Prostate gland (tissue), 2 donors: ENCODE data around the gene METTL25B. TPM values are rescaled to one million over a fixed set of nuclear protein-coding genes. Genes with fewer than 3 reads are reported as not detected.

Source experiments
- DNase-seq: peaks from one replicate; pipeline ENCODE4 v3.0.0-alpha.2; 2019; ENCODE audit warnings: low spot score
- H3K27ac ChIP-seq, 2 donors: fragments of 200-600 bp; sonication (generic); 2 replicates each; pipeline ENCODE4 v1.5.1; 2017 to 2019
- H3K27me3 ChIP-seq: fragments of 200-600 bp; sonication (generic); replicated peaks from 2 replicates; pipeline ENCODE4 v1.5.1; 2019; ENCODE audit not compliant: insufficient read depth
- H3K36me3 ChIP-seq, 2 donors: fragments of 200-600 bp; sonication (generic); 1 replicate in 1 of 2; 2 replicates in 1 of 2; pipeline versions ENCODE4 v1.5.1 to v1.8.1; 2017 to 2019
- H3K4me1 ChIP-seq: fragments of 200-600 bp; sonication (generic); replicated peaks from 2 replicates; pipeline ENCODE4 v1.5.1; 2019
- H3K4me3 ChIP-seq, 2 donors: fragments of 200-600 bp; sonication (generic); 2 replicates each; pipeline ENCODE4 v1.5.1; 2017 to 2019
- H3K9me3 ChIP-seq: fragments of 200-600 bp; sonication (generic); 2 replicates; pipeline ENCODE4 v1.5.1; 2017
- CTCF ChIP-seq, 4 experiments: fragments of 200-600 bp in 2 of 4; fragments of 450-650 bp in 2 of 4; sonication (generic) in 2 of 4; IDR thresholded peaks; 1 replicate in 3 of 4; 2 replicates in 1 of 4; pipeline ENCODE4 v1.5.1; 2016 to 2019; ENCODE audit warnings: antibody characterized with exemption in 4 of 4, mild to moderate bottlenecking in 2 of 4, moderate library complexity in 2 of 4
- POLR2A ChIP-seq: fragments of 450-650 bp; IDR thresholded peaks from one replicate; pipeline ENCODE4 v1.6.1; 2016; ENCODE audit warnings: antibody characterized with exemption, mild to moderate bottlenecking
- POLR2AphosphoS5 ChIP-seq: sonication (generic); formaldehyde crosslinking; IDR thresholded peaks from one replicate; pipeline ENCODE4 v1.6.1; 2017; ENCODE audit warnings: antibody characterized with exemption
- WGBS: methylation state at CpG from one replicate; pipeline ENCODE4 v1.1.5; 2018; 5-methylcytosine and 5-hydroxymethylcytosine counted together
- intact Hi-C: fragments of 100-400 bp; cut with DNase I; formaldehyde crosslinking; loops from one replicate; pipeline ENCODE4 v1.14.2; 2022
- total RNA-seq, 2 donors: library from RNA; depleted of rRNA; stranded (reverse); fragments of >200 nt; gene quantifications; one replicate each; pipeline ENCODE4 v1.1.0, GENCODE V29; 2016

Gene METTL25B
- total RNA-seq, 2 donors from 2014 or later, result 62.0 to 69.5 TPM

GRCh38 chr1:156781585-156782186 lies 53.4 kb downstream of the METTL25B start:
- Histone ChIP-seq H3K36me3 (peaks cover 4% of the 10 kb centered on the region in 2 donors), H3K4me3 (no peak overlapping the region), H3K27me3 (no peaks in the 10 kb centered on the region), H3K4me1 (no peaks in the 10 kb centered on the region), H3K9me3 (no peaks in the 10 kb centered on the region), H3K27ac (no peak overlapping the region)
- TF ChIP-seq POLR2A, result no peak
- no peak for TF ChIP-seq POLR2AphosphoS5
- TF ChIP-seq CTCF (IDR thresholded peaks at IDR 0.05), result no peak
- intact Hi-C loops, result no loop called here
- no peak for DNase-seq

GRCh38 chr1:156785458-156785857 lies 57.2 kb downstream of the METTL25B start:
- H3K27ac ChIP-seq, result no peak overlapping the region
- TF ChIP-seq CTCF (IDR thresholded peaks at IDR 0.05), result no peak
- TF ChIP-seq POLR2AphosphoS5, result no peak
- no peak for TF ChIP-seq POLR2A
- no peaks in the 10 kb centered on the region for H3K9me3 ChIP-seq
- intact Hi-C loops, result no loop called here
- no peaks in the 10 kb centered on the region for H3K4me1 ChIP-seq
- H3K4me3 ChIP-seq, result no peak overlapping the region
- H3K36me3 ChIP-seq, result peaks cover 10 to 13% of the 10 kb centered on the region in 2 donors
- DNase-seq, result no peak
- WGBS, result 91% methylated on average over 6 of the region's 6 CpGs
- H3K27me3 ChIP-seq, result no peaks in the 10 kb centered on the region

Other genes starting within 250 kb of the METTL25B start
- 100 to 1,000 TPM in 1 of 2 donors, 10 to 100 TPM in 1; 52.1 to 128 TPM for gene MEF2D, start 227.7 kb upstream of the METTL25B start, total RNA-seq
- 1 to 10 TPM; 1.5 to 3.0 TPM for gene IQGAP3, start 155.9 kb upstream of the METTL25B start, total RNA-seq
- gene TTC24, start 148.7 kb upstream of the METTL25B start, total RNA-seq, result not detected
- 100 to 1,000 TPM; 118 to 188 TPM for gene NAXE, start 136.7 kb upstream of the METTL25B start, total RNA-seq
- gene GPATCH4, start 127.0 kb upstream of the METTL25B start, total RNA-seq, result 10 to 100 TPM; 20.9 to 27.5 TPM
- 10 to 100 TPM in 1 of 2 donors, 1 to 10 TPM in 1; 6.1 to 10.2 TPM for gene HAPLN2, start 109.1 kb upstream of the METTL25B start, total RNA-seq
- gene BCAN, start 86.4 kb upstream of the METTL25B start, total RNA-seq, result 1 to 10 TPM in 1 of 2 donors, not detected in 1; 4.9 TPM
- 10 to 100 TPM; 11.2 to 33.4 TPM for gene NES, start 51.1 kb upstream of the METTL25B start, total RNA-seq
- gene CRABP2, start 22.9 kb upstream of the METTL25B start, total RNA-seq, result 10 to 100 TPM; 27.3 to 30.8 TPM
- 10 to 100 TPM; 19.4 to 34.4 TPM for gene ISG20L2, start 297 bp downstream of the METTL25B start, total RNA-seq
- 10 to 100 TPM; 55.0 to 67.1 TPM for gene MRPL24, start 12.6 kb downstream of the METTL25B start, total RNA-seq
- gene HDGF, start 23.2 kb downstream of the METTL25B start, total RNA-seq, result 100 to 1,000 TPM; 124 to 156 TPM
- gene PRCC, start 39.1 kb downstream of the METTL25B start, total RNA-seq, result 10 to 100 TPM; 33.0 to 61.5 TPM
- under 1 TPM in 1 of 2 donors, not detected in 1; 0.80 TPM for gene SH2D2A, start 88.4 kb downstream of the METTL25B start, total RNA-seq
- 1 to 10 TPM in 1 of 2 donors, under 1 TPM in 1; 0.18 to 3.0 TPM for gene INSRR, start 130.6 kb downstream of the METTL25B start, total RNA-seq
- gene NTRK1, start 132.4 kb downstream of the METTL25B start, total RNA-seq, result 10 to 100 TPM in 1 of 2 donors, under 1 TPM in 1; 0.59 to 31.4 TPM
- gene PEAR1, start 165.2 kb downstream of the METTL25B start, total RNA-seq, result 10 to 100 TPM in 1 of 2 donors, 1 to 10 TPM in 1; 3.6 to 20.0 TPM
- gene LRRC71, start 192.2 kb downstream of the METTL25B start, total RNA-seq, result 1 to 10 TPM in 1 of 2 donors, not detected in 1; 3.7 TPM